Mammary epithelial cell (primary cell): ENCODE results near the gene MAD1L1.
"Not testable (repeated sequence)": the region's sequence is repeated elsewhere in the genome, so short reads cannot be mapped to it uniquely, and the experiment has no call there.

Experiments
- CTCF ChIP-seq, 2 donors: IDR thresholded peaks in 1 of 2; conservative IDR thresholded peaks in 1 of 2; 2 replicates each; pipeline ENCODE4 v1.5.1; 2011 to 2012; ENCODE audit warnings: inconsistent platforms in 2 of 2, low read length in 2 of 2, mild to moderate bottlenecking in 2 of 2, control low read depth in 1 of 2, low read depth in 1 of 2; ENCODE audit not compliant: insufficient read depth in 1 of 2; ENCODE audit errors: extremely low read depth in 1 of 2
- EZH2 ChIP-seq: IDR thresholded peaks from 2 replicates; pipeline ENCODE4 v1.6.1; 2012; ENCODE audit warnings: low read length, inconsistent platforms, borderline replicate concordance

- not testable (repeated sequence) for TF ChIP-seq CTCF (conservative IDR thresholded peaks at IDR 0.05 in 1 of 2, IDR thresholded peaks at IDR 0.05 in 1 of 2; ENCODE audit: extremely low read depth in 1 of 2, insufficient read depth in 1 of 2, low read depth in 1 of 2, low read length in 2 of 2); EZH2
These were observed 405.8 kb downstream of the MAD1L1 start for GRCh38 chr7:1826931-1827330.
